Thoracic aorta (tissue), 2 donors: ENCODE measurements around the gene GLDN. TPM values are rescaled to one million over a fixed set of nuclear protein-coding genes. Genes with fewer than 3 reads are reported as not detected.

Experiments
- ATAC-seq: fragments of 150-250 bp; one replicate; pipeline ENCODE4 v1.8.0; 2017; ENCODE audit warnings: low read depth; ENCODE audit not compliant: insufficient number of reproducible peaks, low FRiP score
- DNase-seq: peaks from one replicate; pipeline ENCODE4 v3.0.0-alpha.2; 2020; ENCODE audit warnings: low spot score
- H3K27ac ChIP-seq, 2 donors: fragments of 200-600 bp; sonication (generic); 1 replicate in 1 of 2; 2 replicates in 1 of 2; pipeline ENCODE4 v1.5.1; 2016; ENCODE audit warnings: mild to moderate bottlenecking in 2 of 2, moderate library complexity in 2 of 2
- H3K27me3 ChIP-seq: fragments of 200-600 bp; sonication (generic); replicated peaks from 2 replicates; pipeline ENCODE4 v1.6.0; 2016; ENCODE audit warnings: mild to moderate bottlenecking; ENCODE audit not compliant: insufficient read depth
- H3K36me3 ChIP-seq: fragments of 200-600 bp; sonication (generic); one replicate; pipeline ENCODE4 v1.5.1; 2016
- H3K4me1 ChIP-seq, 2 donors: fragments of 200-600 bp; sonication (generic); 1 replicate in 1 of 2; 2 replicates in 1 of 2; pipeline versions ENCODE4 v1.5.1 to v1.6.0; 2016; ENCODE audit warnings: low read depth in 2 of 2, mild to moderate bottlenecking in 1 of 2; ENCODE audit not compliant: control insufficient read depth in 1 of 2
- H3K4me3 ChIP-seq: fragments of 200-600 bp; sonication (generic); 2 replicates; pipeline ENCODE4 v1.5.1; 2016; ENCODE audit warnings: mild to moderate bottlenecking
- H3K9me3 ChIP-seq: fragments of 200-600 bp; sonication (generic); 2 replicates; pipeline ENCODE4 v1.5.1; 2016
- CTCF ChIP-seq: fragments of 200-600 bp; sonication (generic); IDR thresholded peaks from one replicate; pipeline ENCODE4 v1.5.1; 2019; ENCODE audit warnings: antibody characterized with exemption
- total RNA-seq, 2 donors: library from RNA; depleted of rRNA; stranded (reverse); fragments of >200 nt; gene quantifications; one replicate each; pipeline versions ENCODE4 v1.1.0 to v1.2.3, GENCODE V29; 2016

GLDN gene
- total RNA-seq, 2 donors from 2014 or later: 20.7 to 26.0 TPM

- Histone ChIP-seq H3K27me3 (no peaks in the 10 kb centered on the region), H3K27ac (peak within 1 kb of the TSS in 1 of 2 donors; percentile 72), H3K9me3 (no peaks in the 10 kb centered on the region), H3K36me3 (no peaks in the 10 kb centered on the region), H3K4me3 (no peak within 1 kb of the TSS), H3K4me1 (peaks cover 37 to 68% of the 10 kb centered on the region in 2 donors)
- TF ChIP-seq CTCF: no peak
- ATAC-seq (no peak), DNase-seq (no peak)
Measured at GRCh38 chr15:51338496-51338895, 3.0 kb upstream of the GLDN start, which contains the start of gene CYP19A1. Gene CYP19A1, minus strand, starts transcription at chr15:51338596. Its CDS starts 95,684 bp downstream, at chr15:51242912.

GRCh38 chr15:51342227-51342999, 958 bp downstream of the GLDN start:
- H3K4me1 ChIP-seq: peaks cover 13 to 64% of the 10 kb centered on the region in 2 donors
- DNase-seq: no peak
- no peaks in the 10 kb centered on the region for H3K36me3 ChIP-seq
- H3K27me3 ChIP-seq: no peaks in the 10 kb centered on the region
- H3K9me3 ChIP-seq: no peaks in the 10 kb centered on the region
- peak overlapping the region; percentile 77 for H3K4me3 ChIP-seq
- TF ChIP-seq CTCF: no peak
- H3K27ac ChIP-seq: peak overlapping the region; percentile 77 to 83
- ATAC-seq: no peak

GRCh38 chr15:51343466-51343865, 2.0 kb downstream of the GLDN start:
- TF ChIP-seq CTCF: no peak
- ATAC-seq: no peak

GRCh38 chr15:51346136-51346535, 4.7 kb downstream of the GLDN start:
- Histone ChIP-seq H3K9me3 (no peaks in the 10 kb centered on the region), H3K4me3 (no peak overlapping the region), H3K27me3 (no peaks in the 10 kb centered on the region), H3K4me1 (peaks cover 32 to 75% of the 10 kb centered on the region in 2 donors), H3K36me3 (no peaks in the 10 kb centered on the region), H3K27ac (peak overlapping the region in 1 of 2 donors; percentile 21)
- ATAC-seq: no peak
- no peak for TF ChIP-seq CTCF
- DNase-seq: no peak

More at GRCh38 chr15:51343466-51343865, 2.0 kb downstream of the GLDN start:
- H3K36me3 ChIP-seq: no peaks in the 10 kb centered on the region
- peaks cover 19 to 63% of the 10 kb centered on the region in 2 donors for H3K4me1 ChIP-seq
- no peak for DNase-seq
- no peaks in the 10 kb centered on the region for H3K27me3 ChIP-seq
- H3K4me3 ChIP-seq: no peak overlapping the region
- H3K27ac ChIP-seq: peak overlapping the region in 1 of 2 donors; percentile 20
- no peaks in the 10 kb centered on the region for H3K9me3 ChIP-seq

GRCh38 chr15:51348688-51349087, 7.2 kb downstream of the GLDN start:
- Histone ChIP-seq H3K4me3 (peak overlapping the region; percentile 36), H3K27ac (peak overlapping the region; percentile 58 to 75), H3K27me3 (no peaks in the 10 kb centered on the region), H3K36me3 (no peaks in the 10 kb centered on the region), H3K4me1 (peaks cover 23 to 57% of the 10 kb centered on the region in 2 donors), H3K9me3 (no peaks in the 10 kb centered on the region)
- DNase-seq (no peak), ATAC-seq (no peak)
- no peak for TF ChIP-seq CTCF
